WTC11 (cell line): Measurements from ENCODE around the gene ETV6. TPM values are rescaled to one million over a fixed set of nuclear protein-coding genes. Genes with fewer than 3 reads are reported as not detected.

ENCODE experiments used
- ATAC-seq: fragments of 200-7000 bp; cut with Tn5 transposase; 2 replicates; pipeline ENCODE4 v1.10.0; 2021; ENCODE audit warnings: mild to moderate bottlenecking, moderate library complexity
- CTCF ChIA-PET: fragments of 300-600 bp; sonication (Branson Sonifier 250); formaldehyde crosslinking; loops from one replicate; lab custom pipeline; 2021; ENCODE audit warnings: antibody characterized with exemption; lab: Charles Lee
- POLR2A ChIA-PET: fragments of 350-600 bp; sonication (Branson Sonifier 250); formaldehyde crosslinking; loops from one replicate; lab custom pipeline; 2021; ENCODE audit warnings: antibody characterized with exemption; lab: Charles Lee
- DNase-seq: peaks from one replicate; pipeline ENCODE4 v3.0.0; 2021; ENCODE audit warnings: low spot score
- H3K27ac Mint-ChIP-seq: 2 replicates; pipeline ENCODE4 v1.8.0; 2021; ENCODE audit warnings: mixed read lengths
- H3K27me3 Mint-ChIP-seq: 2 replicates; pipeline ENCODE4 v1.8.0; 2021; ENCODE audit warnings: low read depth, mild to moderate bottlenecking, moderate library complexity, mixed read lengths
- H3K36me3 Mint-ChIP-seq: 2 replicates; pipeline ENCODE4 v1.8.0; 2021; ENCODE audit warnings: mixed read lengths
- H3K4me1 Mint-ChIP-seq: 2 replicates; pipeline ENCODE4 v1.8.0; 2022; ENCODE audit warnings: mixed read lengths
- H3K4me3 Mint-ChIP-seq: 2 replicates; pipeline ENCODE4 v1.8.0; 2021; ENCODE audit warnings: mild to moderate bottlenecking, moderate library complexity, mixed read lengths
- H3K9me3 Mint-ChIP-seq: 2 replicates; pipeline ENCODE4 v1.8.0; 2021; ENCODE audit warnings: mixed read lengths
- AFF4 ChIP-seq: sonication (generic); formaldehyde crosslinking; IDR thresholded peaks from 2 replicates; pipeline ENCODE4 v1.8.1; 2023; ENCODE audit warnings: mild to moderate bottlenecking, missing genetic modification reagents, borderline replicate concordance
- AR ChIP-seq: fragments of 250-450 bp; sonication (Bioruptor Pico); IDR thresholded peaks from 2 replicates; pipeline ENCODE4 v1.9.0; 2021; ENCODE audit warnings: mild to moderate bottlenecking
- CTCF ChIP-seq: fragments of 200-600 bp; IDR thresholded peaks from 2 replicates; pipeline ENCODE4 v1.8.0; 2022; ENCODE audit warnings: antibody characterized with exemption
- EMX1 ChIP-seq: fragments of 250-450 bp; sonication (Bioruptor Pico); IDR thresholded peaks from 2 replicates; pipeline ENCODE4 v1.8.0; 2021; ENCODE audit warnings: mild to moderate bottlenecking
- GABPB1 ChIP-seq: sonication (generic); formaldehyde crosslinking; IDR thresholded peaks from 2 replicates; pipeline ENCODE4 v1.8.1; 2023; ENCODE audit warnings: mild to moderate bottlenecking, missing genetic modification reagents
- GRHL2 ChIP-seq: fragments of 250-450 bp; sonication (Bioruptor Pico); IDR thresholded peaks from 2 replicates; pipeline ENCODE4 v1.8.0; 2022; ENCODE audit warnings: mild to moderate bottlenecking, moderate library complexity; ENCODE audit not compliant: insufficient replicate concordance, severe bottlenecking
- GTF2I ChIP-seq: fragments of 250-450 bp; sonication (Bioruptor Pico); conservative IDR thresholded peaks from 2 replicates; pipeline ENCODE4 v1.4.0; 2021; ENCODE audit warnings: mild to moderate bottlenecking
- HMGA2 ChIP-seq: fragments of 250-450 bp; sonication (Bioruptor Pico); IDR thresholded peaks from 2 replicates; pipeline ENCODE4 v1.4.0; 2021; ENCODE audit warnings: mild to moderate bottlenecking, moderate library complexity
- IRF2 ChIP-seq: sonication (generic); formaldehyde crosslinking; IDR thresholded peaks from 2 replicates; pipeline ENCODE4 v1.8.0; 2022; ENCODE audit warnings: low read depth, missing genetic modification reagents, borderline replicate concordance
- JAZF1 ChIP-seq: fragments of 250-450 bp; sonication (Bioruptor Pico); IDR thresholded peaks from 2 replicates; pipeline ENCODE4 v1.9.0; 2021; ENCODE audit warnings: moderate library complexity, mild to moderate bottlenecking, inconsistent platforms
- JUN ChIP-seq: sonication (generic); formaldehyde crosslinking; IDR thresholded peaks from 2 replicates; pipeline ENCODE4 v1.8.0; 2023; ENCODE audit warnings: mild to moderate bottlenecking, missing genetic modification reagents
- KAT7 ChIP-seq: sonication (generic); formaldehyde crosslinking; IDR thresholded peaks from 2 replicates; pipeline ENCODE4 v1.8.1; 2023; ENCODE audit warnings: missing genetic modification reagents, mild to moderate bottlenecking, borderline replicate concordance
- NFATC4 ChIP-seq: fragments of 250-450 bp; sonication (Bioruptor Pico); IDR thresholded peaks from 2 replicates; pipeline ENCODE4 v1.9.0; 2021; ENCODE audit warnings: mild to moderate bottlenecking
- NFE2L1 ChIP-seq: sonication (generic); formaldehyde crosslinking; IDR thresholded peaks from 2 replicates; pipeline ENCODE4 v1.8.1; 2023; ENCODE audit warnings: missing genetic modification reagents
- USF2 ChIP-seq: sonication (generic); formaldehyde crosslinking; IDR thresholded peaks from 2 replicates; pipeline ENCODE4 v1.8.1; 2023; ENCODE audit warnings: mild to moderate bottlenecking, missing genetic modification reagents, moderate library complexity
- ZBTB43 ChIP-seq: sonication (generic); formaldehyde crosslinking; IDR thresholded peaks from 2 replicates; pipeline ENCODE4 v1.8.1; 2023; ENCODE audit warnings: mild to moderate bottlenecking, missing genetic modification reagents
- ZNF138 ChIP-seq: sonication (generic); formaldehyde crosslinking; conservative IDR thresholded peaks from 2 replicates; pipeline ENCODE4 v1.8.1; 2022; ENCODE audit warnings: mild to moderate bottlenecking, moderate library complexity, missing genetic modification reagents
- ZNF219 ChIP-seq: sonication (generic); formaldehyde crosslinking; IDR thresholded peaks from 2 replicates; pipeline ENCODE4 v1.8.0; 2023; ENCODE audit warnings: missing genetic modification reagents, mild to moderate bottlenecking, borderline replicate concordance
- ZNF232 ChIP-seq: sonication (generic); formaldehyde crosslinking; IDR thresholded peaks from 2 replicates; pipeline ENCODE4 v1.8.0; 2022; ENCODE audit warnings: mild to moderate bottlenecking, missing genetic modification reagents
- ZNF263 ChIP-seq: sonication (generic); formaldehyde crosslinking; IDR thresholded peaks from 2 replicates; pipeline ENCODE4 v1.8.1; 2022; ENCODE audit warnings: low read depth, mild to moderate bottlenecking, moderate library complexity, missing genetic modification reagents
- total RNA-seq: library from RNA; stranded (reverse); gene quantifications from 3 replicates; pipeline ENCODE4 v1.2.3, GENCODE V29; 2021

ETV6 gene
- total RNA-seq, 1 experiment from 2014 or later = 23.5 TPM

GRCh38 chr12:11744410-11744801 is 94.9 kb downstream of the ETV6 start:
- ATAC-seq (peak; percentile 10; the same call in 1 of the 2 replicates), DNase-seq (no peak)
- H3K9me3 Mint-ChIP-seq = no peaks in the 10 kb centered on the region
- CTCF ChIA-PET = interaction anchor here (0.5 to 4.3 kb wide), 6 partner anchors 8 to 147 kb away, joined by 3 to 44 read pairs (median 6); no protein-coding TSS in a partner anchor
- H3K36me3 Mint-ChIP-seq = no peaks in the 10 kb centered on the region
- no peak for TF ChIP-seq EMX1 (CRISPR knock-in tag)
- TF ChIP-seq, all 79 proteins: peak for 0
- POLR2A ChIA-PET = no interaction called here
- peak overlapping the region; percentile 42; the same call in 1 of the 2 replicates for H3K27ac Mint-ChIP-seq
- H3K4me3 Mint-ChIP-seq = no peak overlapping the region
- peaks cover 68% of the 10 kb centered on the region for H3K4me1 Mint-ChIP-seq
- H3K27me3 Mint-ChIP-seq = no peaks in the 10 kb centered on the region

- no peaks in the 10 kb centered on the region for H3K36me3 Mint-ChIP-seq
- ChIA-PET CTCF (interaction anchor here (1.6 to 4.3 kb wide), 2 partner anchors 11 to 68 kb away, joined by 6 to 44 read pairs; no protein-coding TSS in a partner anchor), POLR2A (no interaction called here)
- DNase-seq (no peak), ATAC-seq (no peak)
- no peak overlapping the region for H3K27ac Mint-ChIP-seq
- no peaks in the 10 kb centered on the region for H3K27me3 Mint-ChIP-seq
- TF ChIP-seq HMGA2 (no peak), NFE2L1 (CRISPR knock-in tag) (no peak), GRHL2 (CRISPR knock-in tag) (no peak)
- peaks cover 73% of the 10 kb centered on the region for H3K4me1 Mint-ChIP-seq
- no peak overlapping the region for H3K4me3 Mint-ChIP-seq
- H3K9me3 Mint-ChIP-seq = no peaks in the 10 kb centered on the region
Observed at GRCh38 chr12:11745113-11745512, 95.6 kb downstream of the ETV6 start.

GRCh38 chr12:11746024-11746771 is 96.7 kb downstream of the ETV6 start:
- Mint-ChIP-seq H3K4me3 (no peak overlapping the region), H3K36me3 (no peaks in the 10 kb centered on the region), H3K4me1 (peaks cover 73% of the 10 kb centered on the region), H3K9me3 (no peaks in the 10 kb centered on the region), H3K27me3 (no peaks in the 10 kb centered on the region), H3K27ac (0 out of 2 replicates have a peak overlapping the region, but pooled peaks have one; percentile 32)
- ATAC-seq = no peak
- ChIA-PET POLR2A (no interaction called here), CTCF (interaction anchor here (0.5 to 4.3 kb wide), 2 partner anchors 13 to 250 kb away, joined by 3 to 44 read pairs; no protein-coding TSS in a partner anchor)
- TF ChIP-seq ZBTB43 (CRISPR knock-in tag) = no peak
- no peak for TF ChIP-seq ZNF219 (CRISPR knock-in tag)
- TF ChIP-seq GABPB1 (CRISPR knock-in tag) = no peak
- TF ChIP-seq IRF2 (CRISPR knock-in tag) = no peak
- TF ChIP-seq ZNF263 (CRISPR knock-in tag) = no peak
- no peak for TF ChIP-seq CTCF
- no peak for TF ChIP-seq USF2 (CRISPR knock-in tag)
- TF ChIP-seq ZNF138 (CRISPR knock-in tag) = no peak
- no peak for TF ChIP-seq GTF2I (CRISPR knock-in tag)
- no peak for TF ChIP-seq JUN (CRISPR knock-in tag)
- TF ChIP-seq KAT7 = no peak
- TF ChIP-seq AR (CRISPR knock-in tag) = no peak
- TF ChIP-seq EMX1 (CRISPR knock-in tag) = no peak
- TF ChIP-seq NFATC4 = no peak
- TF ChIP-seq JAZF1 = no peak
- no peak for TF ChIP-seq GRHL2 (CRISPR knock-in tag)
- no peak for TF ChIP-seq AFF4
- no peak for TF ChIP-seq ZNF232 (CRISPR knock-in tag)
- no peak for DNase-seq
